Left lung (tissue), 10 donors: ENCODE measurements around the gene DDRGK1. TPM values are rescaled to one million over a fixed set of nuclear protein-coding genes. Genes with fewer than 3 reads are reported as not detected.

ENCODE experiments used
- ATAC-seq: fragments of 200-7000 bp; cut with Tn5 transposase; one replicate; pipeline ENCODE4 v1.9.1; 2020; ENCODE audit warnings: moderate library complexity
- DNase-seq, 4 donors: peaks; one replicate each; pipeline ENCODE4 v3.0.0-alpha.2; 2013 to 2020
- H3K27ac ChIP-seq, 2 donors: fragments of 200-600 bp; sonication (generic) in 1 of 2; one replicate each; pipeline versions ENCODE4 v1.5.0 to v1.8.0; 2020 to 2021
- H3K27me3 ChIP-seq, 2 donors: fragments of 200-600 bp; sonication (generic) in 1 of 2; one replicate each; pipeline versions ENCODE4 v1.5.0 to v1.8.0; 2020 to 2021
- H3K36me3 ChIP-seq, 2 donors: fragments of 200-600 bp; sonication (generic) in 1 of 2; one replicate each; pipeline versions ENCODE4 v1.5.0 to v1.8.0; 2020 to 2021
- H3K4me1 ChIP-seq, 2 donors: fragments of 200-600 bp; one replicate each; pipeline ENCODE4 v1.8.0; 2021
- H3K4me3 ChIP-seq, 2 donors: fragments of 200-600 bp; sonication (generic) in 1 of 2; one replicate each; pipeline versions ENCODE4 v1.5.0 to v1.8.0; 2020 to 2021; ENCODE audit warnings: mild to moderate bottlenecking in 1 of 2
- H3K9me3 ChIP-seq, 2 donors: fragments of 200-600 bp; sonication (generic) in 1 of 2; one replicate each; pipeline versions ENCODE4 v1.5.0 to v1.8.0; 2020 to 2021
- intact Hi-C, 2 donors: fragments of 100-400 bp; cut with DNase I; formaldehyde crosslinking; loops; one replicate each; pipeline versions ENCODE4 v1.11.2 to v1.14.2; 2022
- polyA plus RNA-seq, 6 donors: library from polyadenylated mRNA; unstranded; fragments of 120-200 nt; gene quantifications; one replicate each; pipeline ENCODE4 v1.2.1, GENCODE V29; 2013; ENCODE audit not compliant: insufficient read length in 6 of 6
- total RNA-seq, 2 donors: library from RNA; stranded (reverse); fragmentation: NEBNext Ultra II Directional; extraction: Animal tissue kit (Norgen Biotek cat#: 25700); gene quantifications; one replicate each; pipeline ENCODE4 v1.2.1, GENCODE V29; 2021
- TF ChIP-seq, protein P1 (sequence below), 2 donors: fragments of 200-600 bp; sonication (generic) in 1 of 2; IDR thresholded peaks; one replicate each; pipeline versions ENCODE4 v1.5.0 to v1.8.0; 2021; ENCODE audit warnings: antibody characterized with exemption in 2 of 2
- donor health status: DM: no; HTN: yes; CAD: no.
- donor health status: DM: no; HTN: no; CAD: no.

The DDRGK1 gene
- total and polyA plus RNA-seq, 8 donors, result 46.6 to 107 (median 50.4) TPM

DNA sequence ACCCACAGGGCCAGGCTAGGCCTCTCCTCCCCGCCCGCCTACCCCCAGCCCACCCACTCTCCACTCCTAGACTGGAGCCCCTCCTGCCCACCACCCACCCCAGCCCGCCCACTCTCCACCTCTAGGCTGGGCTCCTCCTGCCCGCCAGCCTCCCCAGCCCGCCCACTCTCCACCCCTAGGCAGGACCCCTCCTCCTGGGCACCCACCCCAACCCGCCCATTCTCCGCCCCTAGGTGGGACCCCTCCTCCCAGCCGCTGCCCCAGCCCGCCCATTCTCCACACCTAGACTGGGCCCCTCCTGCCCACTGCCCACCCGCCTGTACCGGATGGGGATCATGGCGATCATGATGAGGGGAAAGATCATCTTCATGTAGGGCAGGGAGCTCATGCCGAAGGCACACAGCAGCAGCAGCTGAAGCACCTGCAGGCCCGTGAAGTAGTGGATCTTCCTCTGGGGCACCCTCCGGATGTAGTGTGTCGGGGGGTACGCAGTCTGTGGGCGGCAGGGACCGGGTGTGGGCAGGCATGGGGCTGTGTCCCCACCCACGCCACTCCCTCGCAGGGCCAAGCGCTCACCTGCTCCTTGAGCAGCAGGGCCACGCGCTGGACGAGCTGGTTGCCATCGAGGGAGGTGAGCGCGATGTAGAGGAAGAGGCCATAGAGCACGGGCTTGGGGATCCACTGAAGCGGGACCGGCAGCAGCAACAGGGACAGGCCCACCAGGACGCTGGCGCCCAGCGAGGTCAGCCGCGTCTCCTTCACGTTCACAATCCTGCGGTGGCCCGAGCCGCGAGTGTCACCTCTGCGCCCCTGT, 23.7 kb upstream of the DDRGK1 start:
- Histone ChIP-seq H3K36me3 (peaks cover 0 to 20% of the 10 kb centered on the region in 2 donors), H3K4me3 (no peak overlapping the region), H3K4me1 (no peaks in the 10 kb centered on the region), H3K9me3 (no peaks in the 10 kb centered on the region), H3K27me3 (no peaks in the 10 kb centered on the region), H3K27ac (no peak overlapping the region)
- DNase-seq (no peak), ATAC-seq (no peak)
- TF ChIP-seq, protein P1, sequence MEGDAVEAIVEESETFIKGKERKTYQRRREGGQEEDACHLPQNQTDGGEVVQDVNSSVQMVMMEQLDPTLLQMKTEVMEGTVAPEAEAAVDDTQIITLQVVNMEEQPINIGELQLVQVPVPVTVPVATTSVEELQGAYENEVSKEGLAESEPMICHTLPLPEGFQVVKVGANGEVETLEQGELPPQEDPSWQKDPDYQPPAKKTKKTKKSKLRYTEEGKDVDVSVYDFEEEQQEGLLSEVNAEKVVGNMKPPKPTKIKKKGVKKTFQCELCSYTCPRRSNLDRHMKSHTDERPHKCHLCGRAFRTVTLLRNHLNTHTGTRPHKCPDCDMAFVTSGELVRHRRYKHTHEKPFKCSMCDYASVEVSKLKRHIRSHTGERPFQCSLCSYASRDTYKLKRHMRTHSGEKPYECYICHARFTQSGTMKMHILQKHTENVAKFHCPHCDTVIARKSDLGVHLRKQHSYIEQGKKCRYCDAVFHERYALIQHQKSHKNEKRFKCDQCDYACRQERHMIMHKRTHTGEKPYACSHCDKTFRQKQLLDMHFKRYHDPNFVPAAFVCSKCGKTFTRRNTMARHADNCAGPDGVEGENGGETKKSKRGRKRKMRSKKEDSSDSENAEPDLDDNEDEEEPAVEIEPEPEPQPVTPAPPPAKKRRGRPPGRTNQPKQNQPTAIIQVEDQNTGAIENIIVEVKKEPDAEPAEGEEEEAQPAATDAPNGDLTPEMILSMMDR (IDR thresholded peaks at IDR 0.05), result no peak
- intact Hi-C loops, result no loop called here

DNA sequence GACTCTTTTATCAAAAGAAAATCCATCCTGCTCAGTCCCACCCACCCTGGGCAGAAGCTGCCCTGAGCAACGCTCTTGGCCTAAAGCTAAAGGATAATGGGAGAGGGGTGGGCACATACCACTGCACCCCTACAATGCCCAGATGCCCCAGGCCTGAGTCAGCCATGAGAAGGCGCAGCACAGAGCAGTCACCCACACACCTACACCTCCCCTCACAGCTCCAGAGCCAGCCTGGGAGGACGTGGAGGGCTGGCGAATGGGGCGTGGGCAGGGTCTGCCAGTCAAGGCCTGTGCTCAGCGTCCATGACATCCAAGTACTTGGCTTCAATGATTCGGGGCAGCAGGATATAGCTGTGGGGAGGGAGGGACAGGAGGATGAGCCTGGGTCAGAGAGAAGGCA, 23.0 kb upstream of the DDRGK1 start:
- Histone ChIP-seq H3K4me3 (no peak overlapping the region), H3K4me1 (no peaks in the 10 kb centered on the region), H3K36me3 (peaks cover 0 to 26% of the 10 kb centered on the region in 2 donors), H3K27me3 (no peaks in the 10 kb centered on the region), H3K9me3 (no peaks in the 10 kb centered on the region), H3K27ac (no peak overlapping the region)
- TF ChIP-seq, protein P1 (IDR thresholded peaks at IDR 0.05), result no peak
- DNase-seq (no peak), ATAC-seq (no peak)
- intact Hi-C loops, result no loop called here

DNA sequence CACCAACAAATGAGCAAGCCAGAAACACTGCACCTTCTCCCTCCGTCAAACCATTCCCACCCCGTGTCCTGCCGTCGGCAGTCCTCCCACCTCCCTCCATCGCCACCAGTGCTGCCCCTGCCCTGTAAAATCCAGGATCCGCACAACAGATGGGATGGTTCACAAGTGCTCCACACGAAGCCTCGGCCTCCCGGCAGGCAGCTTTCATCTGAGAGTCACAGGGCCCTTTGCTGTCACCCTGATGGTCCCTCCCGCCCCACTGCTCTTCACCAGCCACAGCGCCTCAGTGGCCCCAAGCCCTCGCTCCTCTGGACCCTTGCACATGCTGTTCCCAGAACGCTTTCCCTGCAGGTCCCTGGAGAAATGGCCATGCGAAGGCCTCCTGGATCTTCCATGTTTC, 22.4 kb upstream of the DDRGK1 start:
- ATAC-seq (no peak), DNase-seq (peak in 1 of 4 donors; percentile 67)
- no peak overlapping the region for H3K4me3 ChIP-seq
- intact Hi-C loops, result no loop called here
- TF ChIP-seq, protein P1 (IDR thresholded peaks at IDR 0.05), result no peak
- no peaks in the 10 kb centered on the region for H3K9me3 ChIP-seq
- H3K4me1 ChIP-seq, result no peaks in the 10 kb centered on the region
- no peaks in the 10 kb centered on the region for H3K27me3 ChIP-seq
- no peak overlapping the region for H3K27ac ChIP-seq
- H3K36me3 ChIP-seq, result peaks cover 0 to 32% of the 10 kb centered on the region in 2 donors

DNA sequence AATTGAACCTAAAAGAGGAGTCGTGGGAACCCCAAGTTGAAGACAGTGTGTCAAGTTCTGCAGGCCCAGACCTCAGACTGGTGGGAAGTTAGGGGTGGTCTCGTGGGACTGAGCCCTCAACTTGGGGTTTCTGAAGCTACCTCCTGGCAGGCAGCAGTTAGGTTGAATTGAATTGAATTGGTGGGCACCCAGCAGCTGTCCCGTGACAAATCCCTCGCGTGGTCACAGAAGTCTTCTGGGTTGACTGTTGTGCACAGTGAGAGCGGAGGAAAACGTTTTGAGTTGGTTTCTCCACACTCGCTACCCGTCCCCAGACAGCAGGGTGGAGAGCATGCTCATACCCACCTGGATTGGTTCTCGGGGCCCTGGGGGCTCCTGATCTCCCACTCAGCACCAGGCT, 21.6 kb upstream of the DDRGK1 start:
- Histone ChIP-seq H3K4me1 (no peaks in the 10 kb centered on the region), H3K27ac (no peak overlapping the region), H3K9me3 (no peaks in the 10 kb centered on the region), H3K4me3 (no peak overlapping the region), H3K36me3 (peaks cover 0 to 40% of the 10 kb centered on the region in 2 donors), H3K27me3 (no peaks in the 10 kb centered on the region)
- intact Hi-C loops, result no loop called here
- no peak for ATAC-seq
- TF ChIP-seq, protein P1 (IDR thresholded peaks at IDR 0.05), result no peak
- DNase-seq, result no peak

DNA sequence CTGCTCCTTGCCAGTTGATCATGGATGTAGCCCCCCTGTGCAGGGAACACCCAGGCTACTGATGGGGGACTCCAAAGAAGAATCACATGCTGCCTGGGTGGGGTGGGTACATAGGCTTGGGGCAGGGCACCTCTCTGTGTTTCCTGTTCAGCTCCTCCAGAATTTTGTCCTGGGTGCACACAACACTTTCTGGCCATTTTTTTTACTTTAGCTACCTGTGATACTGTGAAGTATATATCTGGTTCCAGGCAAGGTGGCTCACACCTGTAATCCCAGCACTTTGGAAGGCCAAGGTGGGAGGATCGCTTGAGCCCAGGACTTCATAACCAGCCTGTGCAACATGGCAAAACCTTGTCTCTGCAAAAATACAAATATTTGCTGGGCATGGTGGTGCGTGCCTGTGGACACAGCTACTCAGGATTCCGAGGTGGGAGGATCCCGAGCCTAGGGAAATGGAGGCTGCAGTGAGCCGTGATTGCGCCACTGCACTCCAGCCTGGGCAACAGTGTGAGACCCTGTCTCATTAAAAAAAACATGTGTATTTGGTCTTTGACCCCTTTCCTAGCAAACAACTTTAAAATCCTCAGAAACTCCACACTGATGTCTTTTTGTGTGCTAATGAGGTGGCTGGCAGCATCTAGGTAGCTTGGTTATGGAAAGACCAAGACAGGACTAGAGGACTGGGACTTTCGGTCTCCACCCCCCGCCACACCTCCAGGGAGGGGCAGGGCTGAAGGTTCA, 20.4 kb upstream of the DDRGK1 start:
- ATAC-seq (no peak), DNase-seq (no peak)
- no peak overlapping the region for H3K4me3 ChIP-seq
- H3K9me3 ChIP-seq, result no peaks in the 10 kb centered on the region
- TF ChIP-seq, protein P1 (IDR thresholded peaks at IDR 0.05), result no peak
- no peak overlapping the region for H3K27ac ChIP-seq
- H3K36me3 ChIP-seq, result peaks cover 0 to 52% of the 10 kb centered on the region in 2 donors
- intact Hi-C loops, result no loop called here
- no peaks in the 10 kb centered on the region for H3K27me3 ChIP-seq
- no peaks in the 10 kb centered on the region for H3K4me1 ChIP-seq
